Kasumi-1 (cell line): Measurements from ENCODE around the gene IQUB.
A peak's percentile ranks its signal among the peaks of the same experiment; 100 is the strongest.
"Not testable (repeated sequence)": the region's sequence is repeated elsewhere in the genome, so short reads cannot be mapped to it uniquely, and the experiment has no call there.

Experiments
- DNase-seq, 2 experiments: peaks; one replicate each; lab custom pipeline; 2025; lab: John Stamatoyannopoulos, UW

Gene IQUB

GRCh38 chr7:123492485-123492884 is 41.9 kb downstream of the IQUB start:
- peak; percentile 9 to 52 for DNase-seq

GRCh38 chr7:123485721-123486120 is 48.7 kb downstream of the IQUB start:
- DNase-seq: no peak

DNA sequence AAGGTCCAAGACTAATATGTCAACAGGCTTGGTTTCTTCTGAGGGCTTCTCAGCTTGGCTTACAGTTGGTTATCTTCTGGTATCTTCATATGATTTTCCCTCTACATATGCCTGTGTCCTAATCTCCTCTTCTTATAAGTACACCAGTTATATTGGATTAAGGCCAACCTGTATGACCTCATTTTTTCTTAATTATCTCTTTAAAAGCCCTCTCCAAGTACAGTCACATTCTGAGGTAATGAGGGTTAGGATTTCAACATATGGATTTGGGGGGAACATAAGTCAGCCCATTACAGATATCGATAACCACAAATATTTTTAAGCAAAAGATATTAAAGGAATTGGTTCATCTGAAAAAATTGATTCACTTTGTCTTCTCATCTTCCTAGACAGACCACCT is 49.2 kb downstream of the IQUB start:
- no peak for DNase-seq

DNA sequence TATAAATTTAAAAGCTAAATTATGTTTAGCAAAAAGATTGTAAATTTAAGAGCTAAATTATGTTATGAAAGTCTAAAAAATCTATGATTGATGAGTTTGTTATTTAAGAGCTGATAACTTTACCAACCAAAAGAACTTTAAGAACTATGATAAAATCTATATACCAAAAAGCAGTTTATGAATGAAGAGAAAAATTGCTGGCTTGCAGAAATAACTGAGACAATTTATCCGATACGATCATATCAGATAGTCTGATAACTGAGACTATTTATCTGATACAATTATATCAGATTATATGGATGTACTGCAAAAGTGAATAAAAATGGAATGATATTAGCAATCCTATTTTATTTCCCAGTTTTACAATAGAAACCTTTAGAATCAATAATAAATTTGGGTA is 50.2 kb downstream of the IQUB start:
- DNase-seq: no peak

DNA sequence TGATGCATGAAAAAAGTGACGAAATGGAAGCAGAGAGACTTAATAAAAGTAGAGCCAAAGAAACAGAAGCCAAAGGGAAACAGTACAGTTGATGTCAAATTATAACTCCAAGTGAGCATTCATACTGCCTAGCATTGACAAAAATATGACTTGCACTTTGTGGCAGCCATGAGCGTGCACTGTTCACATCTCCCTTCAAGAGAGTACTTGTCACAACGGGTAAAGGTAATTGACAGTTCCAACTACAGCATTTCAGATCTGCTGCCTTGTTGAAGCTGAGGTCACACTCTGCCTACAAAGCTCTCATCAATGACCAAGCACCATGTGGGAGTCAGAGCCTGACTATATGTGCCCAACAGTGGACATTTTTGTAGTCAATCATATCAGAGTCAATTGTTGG is 54.3 kb downstream of the IQUB start:
- DNase-seq: no peak

- DNase-seq: not testable (repeated sequence)
Measured at GRCh38 chr7:123478056-123478455, 56.3 kb downstream of the IQUB start.

- no peak for DNase-seq
Measured at GRCh38 chr7:123472750-123473445, 61.5 kb downstream of the IQUB start.

DNA sequence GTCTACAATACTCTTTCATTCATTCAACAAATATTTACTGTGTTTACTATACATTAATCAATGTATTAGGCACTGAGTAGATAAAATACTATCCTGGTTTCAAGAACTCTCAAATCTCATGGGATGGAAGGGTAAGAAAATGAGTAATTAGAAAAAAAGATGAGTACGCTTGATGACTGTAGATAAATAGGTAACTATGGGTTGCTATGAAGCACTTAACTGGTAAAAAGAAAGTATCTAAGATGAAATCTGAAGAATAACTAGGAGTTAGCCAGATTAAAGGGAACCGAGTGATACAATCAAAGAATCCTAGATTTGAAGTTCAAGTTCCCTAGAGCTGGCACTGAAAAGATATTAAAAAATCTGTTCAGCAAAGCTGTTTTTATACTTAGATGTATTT is 62.1 kb downstream of the IQUB start:
- no peak for DNase-seq

GRCh38 chr7:123468303-123468702 is 66.1 kb downstream of the IQUB start:
- no peak for DNase-seq

DNA sequence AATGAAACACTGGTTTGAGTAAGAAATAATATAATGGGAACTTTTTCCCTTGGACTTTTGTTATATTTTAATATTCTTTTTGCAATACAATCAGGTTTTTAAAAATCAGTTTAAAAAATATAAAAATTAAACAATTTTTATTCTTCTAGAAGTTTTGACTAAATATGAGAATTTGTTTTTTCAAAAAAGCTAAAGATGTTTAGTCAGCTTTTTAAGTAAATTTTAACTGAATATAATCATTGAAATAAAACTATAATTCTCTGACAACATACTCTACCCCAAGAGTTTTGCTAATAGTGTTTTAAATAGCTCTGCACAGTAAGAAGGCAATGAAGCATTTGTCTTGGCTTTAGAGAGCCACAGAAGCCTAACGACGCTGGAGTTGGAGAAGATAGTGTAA is 70.5 kb downstream of the IQUB start:
- no peak for DNase-seq

DNA sequence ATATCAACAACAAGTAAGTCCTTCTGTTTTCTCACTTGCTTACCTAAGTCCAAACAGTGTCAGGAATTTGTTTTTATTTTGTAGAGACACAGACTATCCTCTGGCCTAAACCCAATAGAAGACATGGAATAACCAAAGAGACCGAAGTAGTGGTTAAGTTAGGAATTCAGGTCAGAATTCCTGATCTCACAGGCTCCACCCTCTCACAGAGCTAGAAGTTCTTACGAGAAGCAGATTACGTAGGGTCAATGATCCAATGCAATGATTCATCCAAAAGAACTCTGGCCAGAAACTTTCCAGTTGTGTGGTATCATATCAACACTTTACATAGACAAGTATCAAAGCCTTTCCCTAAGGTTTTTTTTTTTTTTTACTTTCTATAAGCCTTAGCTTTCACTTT is 73.8 kb downstream of the IQUB start:
- no peak for DNase-seq

DNA sequence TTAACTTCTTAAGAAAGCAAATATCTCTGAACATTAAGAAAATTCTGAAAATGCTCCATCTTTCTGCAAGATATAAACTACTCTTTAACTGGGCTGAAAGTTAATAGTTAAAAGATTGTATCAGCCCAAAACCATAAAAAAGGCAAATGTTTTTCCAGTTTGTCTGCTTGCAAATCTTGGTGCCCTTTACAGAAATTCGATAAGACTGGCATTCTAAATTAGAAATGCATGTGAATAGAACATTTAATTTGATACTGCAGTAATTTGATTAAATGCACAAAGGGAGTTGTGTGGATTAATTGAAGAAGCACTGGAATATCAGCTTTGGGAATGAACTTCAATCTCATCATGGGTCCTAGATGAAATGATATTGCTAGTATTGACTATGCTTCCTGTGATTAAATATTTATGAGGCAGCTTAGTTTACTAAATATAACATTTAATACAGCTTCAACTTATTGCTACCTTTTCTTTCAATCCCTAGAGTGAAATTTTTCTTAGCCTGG is 78.4 kb downstream of the IQUB start:
- no peak for DNase-seq

GRCh38 chr7:123440101-123440548 is 94.3 kb downstream of the IQUB start:
- DNase-seq: no peak

- DNase-seq: no peak
Measured at GRCh38 chr7:123439191-123439590, 95.2 kb downstream of the IQUB start.

GRCh38 chr7:123437447-123437995 is 96.9 kb downstream of the IQUB start:
- no peak for DNase-seq

- no peak for DNase-seq
Measured at GRCh38 chr7:123435080-123435700, 99.2 kb downstream of the IQUB start.

DNA sequence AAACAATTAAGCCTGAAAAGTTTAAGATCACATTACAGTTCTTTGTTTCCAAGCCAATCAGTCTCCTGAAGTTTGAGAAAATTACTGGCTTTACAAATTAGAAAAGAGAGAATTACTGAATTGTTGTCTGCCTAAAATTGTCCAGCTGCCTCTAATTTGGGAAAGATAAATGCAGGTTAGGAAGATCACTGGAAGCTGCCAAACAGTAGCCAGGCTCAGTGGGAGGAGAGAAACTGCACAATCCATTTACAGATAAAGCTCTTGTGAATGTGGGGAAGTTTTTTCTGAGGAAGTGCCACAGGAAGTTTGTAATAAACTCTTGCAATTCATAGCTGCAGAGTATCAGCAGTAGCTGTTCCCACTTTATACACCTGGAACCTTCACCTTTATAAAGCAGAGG is 100.7 kb downstream of the IQUB start:
- DNase-seq: peak; percentile 4 to 10

- no peak for DNase-seq
Measured at GRCh38 chr7:123432601-123433000, 101.8 kb downstream of the IQUB start.

- no peak for DNase-seq
Measured at GRCh38 chr7:123431075-123431614, 103.2 kb downstream of the IQUB start.

GRCh38 chr7:123425246-123425645 is 109.1 kb downstream of the IQUB start:
- no peak for DNase-seq

GRCh38 chr7:123424463-123424862 is 109.9 kb downstream of the IQUB start:
- no peak for DNase-seq

GRCh38 chr7:123423622-123424021 is 110.8 kb downstream of the IQUB start:
- DNase-seq: no peak

DNA sequence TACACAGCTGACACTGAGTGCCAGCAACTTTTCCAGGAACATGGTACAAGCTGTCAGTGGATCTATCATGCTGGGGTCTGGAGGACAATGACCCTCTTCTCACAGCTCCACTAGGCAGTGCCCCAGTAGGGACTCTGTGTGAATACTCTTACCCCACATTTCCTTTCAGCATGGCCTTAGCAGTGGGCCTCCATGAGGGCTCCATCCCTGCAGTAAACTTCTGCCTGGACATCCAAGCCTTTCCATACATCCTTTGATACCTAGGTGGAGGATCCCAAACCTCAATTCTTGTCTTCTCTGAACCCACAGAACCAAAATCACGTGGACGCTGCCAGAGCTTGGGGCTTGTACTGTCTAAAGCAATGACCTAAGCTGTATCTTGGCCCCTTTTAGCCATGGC is 116.8 kb downstream of the IQUB start:
- DNase-seq: no peak
